PC-9 (cell line): ENCODE measurements around the gene NTNG2. TPM values are rescaled to one million over a fixed set of nuclear protein-coding genes. Genes with fewer than 3 reads are reported as not detected.

Experiments
- BruUV-seq: library from RNA; stranded (reverse); fragments of 400-500 nt; replicated peaks from 2 replicates; lab custom pipeline; 2021; lab: Mats Ljungman, UMichigan
- CTCF ChIA-PET: fragments of 300-600 bp; sonication (Branson Sonifier 250); formaldehyde crosslinking; loops from one replicate; lab custom pipeline; 2022; ENCODE audit warnings: antibody characterized with exemption; lab: Charles Lee
- POLR2A ChIA-PET: fragments of 300-600 bp; sonication (Branson Sonifier 250); formaldehyde crosslinking; loops from one replicate; lab custom pipeline; 2022; ENCODE audit warnings: antibody characterized with exemption; ENCODE audit not compliant: unreplicated experiment; lab: Charles Lee
- DNase-seq, 2 experiments: peaks; one replicate each; pipeline versions ENCODE4 v3.0.0 to v3.0.0-alpha.2; 2015 to 2022; ENCODE audit warnings: mixed read lengths in 1 of 2
- H2AFZ ChIP-seq: fragments of 200-600 bp; sonication (generic); 2 replicates; pipeline ENCODE4 v1.8.1; 2017; ENCODE audit warnings: antibody characterized with exemption
- H3F3A ChIP-seq: fragments of 200-600 bp; sonication (generic); 2 replicates; pipeline ENCODE4 v1.8.1; 2017; ENCODE audit warnings: antibody characterized with exemption, mild to moderate bottlenecking, low read depth; ENCODE audit not compliant: insufficient read depth
- H3K27ac ChIP-seq: fragments of 200-600 bp; sonication (generic); 2 replicates; pipeline ENCODE4 v1.6.1; 2016; ENCODE audit warnings: mixed run types
- H3K27me3 ChIP-seq: fragments of 200-600 bp; sonication (generic); 2 replicates; pipeline ENCODE4 v1.6.1; 2016; ENCODE audit warnings: low read depth, mixed run types; ENCODE audit not compliant: insufficient read depth
- H3K36me3 ChIP-seq: fragments of 200-600 bp; sonication (generic); 2 replicates; pipeline ENCODE4 v1.6.1; 2016; ENCODE audit warnings: low read depth, mixed run types
- H3K4me1 ChIP-seq: fragments of 200-600 bp; sonication (generic); replicated peaks from 2 replicates; pipeline ENCODE4 v1.6.1; 2016; ENCODE audit warnings: mixed run types; ENCODE audit not compliant: insufficient read depth
- H3K4me2 ChIP-seq: fragments of 200-600 bp; sonication (generic); 2 replicates; pipeline ENCODE4 v1.6.1; 2017; ENCODE audit warnings: mixed run types
- H3K4me3 ChIP-seq: fragments of 200-600 bp; sonication (generic); 2 replicates; pipeline ENCODE4 v1.6.1; 2016; ENCODE audit warnings: mixed run types
- H3K79me2 ChIP-seq: fragments of 200-600 bp; sonication (generic); 2 replicates; pipeline ENCODE4 v1.6.1; 2017; ENCODE audit warnings: low read depth, mixed run types
- H3K9me2 ChIP-seq: fragments of 200-600 bp; sonication (generic); 2 replicates; pipeline ENCODE4 v1.8.1; 2017; ENCODE audit warnings: mild to moderate bottlenecking; ENCODE audit not compliant: insufficient read depth
- H3K9me3 ChIP-seq: fragments of 200-600 bp; sonication (generic); 2 replicates; pipeline ENCODE4 v1.8.1; 2016; ENCODE audit warnings: low read depth; ENCODE audit not compliant: insufficient read depth
- H4K20me1 ChIP-seq: fragments of 200-600 bp; sonication (generic); 2 replicates; pipeline ENCODE4 v1.8.1; 2017; ENCODE audit not compliant: insufficient read depth
- CTCF ChIP-seq: fragments of 200-600 bp; sonication (generic); conservative IDR thresholded peaks from 2 replicates; pipeline ENCODE4 v1.6.1; 2017; ENCODE audit warnings: mixed run types, antibody characterized with exemption, mild to moderate bottlenecking, moderate library complexity
- EZH2 ChIP-seq: fragments of 200-600 bp; sonication (generic); IDR thresholded peaks from 2 replicates; pipeline ENCODE4 v1.8.0; 2017; ENCODE audit warnings: antibody characterized with exemption, low read depth
- intact Hi-C: fragments of 100-400 bp; cut with micrococcal nuclease; formaldehyde crosslinking; loops from one replicate; pipeline ENCODE4 v1.10.0; 2022; ENCODE audit not compliant: unreplicated experiment
- total RNA-seq: library from RNA; stranded (reverse); gene quantifications from 2 replicates; pipeline ENCODE4 v1.2.3, GENCODE V29; 2021

Gene NTNG2
- total RNA-seq, 1 experiment from 2014 or later: not detected

DNA sequence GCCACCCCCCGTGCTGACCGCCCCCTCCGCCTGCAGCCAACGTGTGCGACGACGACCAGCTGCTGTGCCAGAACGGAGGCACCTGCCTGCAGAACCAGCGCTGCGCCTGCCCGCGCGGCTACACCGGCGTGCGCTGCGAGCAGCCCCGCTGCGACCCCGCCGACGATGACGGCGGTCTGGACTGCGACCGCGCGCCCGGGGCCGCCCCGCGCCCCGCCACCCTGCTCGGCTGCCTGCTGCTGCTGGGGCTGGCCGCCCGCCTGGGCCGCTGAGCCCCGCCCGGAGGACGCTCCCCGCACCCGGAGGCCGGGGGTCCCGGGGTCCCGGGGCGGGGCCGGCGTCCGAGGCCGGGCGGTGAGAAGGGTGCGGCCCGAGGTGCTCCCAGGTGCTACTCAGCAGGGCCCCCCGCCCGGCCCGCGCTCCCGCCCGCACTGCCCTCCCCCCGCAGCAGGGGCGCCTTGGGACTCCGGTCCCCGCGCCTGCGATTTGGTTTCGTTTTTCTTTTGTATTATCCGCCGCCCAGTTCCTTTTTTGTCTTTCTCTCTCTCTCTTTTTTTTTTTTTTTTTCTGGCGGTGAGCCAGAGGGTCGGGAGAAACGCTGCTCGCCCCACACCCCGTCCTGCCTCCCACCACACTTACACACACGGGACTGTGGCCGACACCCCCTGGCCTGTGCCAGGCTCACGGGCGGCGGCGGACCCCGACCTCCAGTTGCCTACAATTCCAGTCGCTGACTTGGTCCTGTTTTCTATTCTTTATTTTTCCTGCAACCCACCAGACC is 80.2 kb downstream of the NTNG2 start:
- peaks cover 32% of the 10 kb centered on the region for H3K27me3 ChIP-seq
- CTCF ChIA-PET: interaction anchor here (0.7 kb wide), 1 partner anchor 10 kb away, joined by 3 read pairs; no protein-coding TSS in a partner anchor
- intact Hi-C loops: no loop called here

GRCh38 chr9:132242621-132243155 is 80.8 kb downstream of the NTNG2 start:
- Histone ChIP-seq H3K9me3 (no peaks in the 10 kb centered on the region), H3K4me2 (peak overlapping the region; percentile 61), H3K4me3 (no peak overlapping the region; the same call in 1 of the 2 replicates), H3K9me2 (no peaks in the 10 kb centered on the region), H2AFZ (no peak overlapping the region), H3K36me3 (no peaks in the 10 kb centered on the region), H3K4me1 (no peaks in the 10 kb centered on the region), H4K20me1 (no peaks in the 10 kb centered on the region), H3F3A (no peaks in the 10 kb centered on the region), H3K27me3 (peaks cover 27% of the 10 kb centered on the region), H3K27ac (no peak overlapping the region), H3K79me2 (no peaks in the 10 kb centered on the region)
- no peak for TF ChIP-seq CTCF
- no peak for TF ChIP-seq EZH2
- ChIA-PET POLR2A (no interaction called here), CTCF (no interaction called here)
- DNase-seq: no peak
- no TSS peak for BruUV-seq
- intact Hi-C loops: no loop called here

More for the DNA sequence above, 80.2 kb downstream of the NTNG2 start:
- Histone ChIP-seq H3K79me2 (no peaks in the 10 kb centered on the region), H2AFZ (no peak overlapping the region), H3K9me3 (no peaks in the 10 kb centered on the region), H3K4me2 (peak overlapping the region; percentile 61), H3K36me3 (no peaks in the 10 kb centered on the region), H3F3A (no peaks in the 10 kb centered on the region), H3K4me1 (no peaks in the 10 kb centered on the region), H4K20me1 (no peaks in the 10 kb centered on the region), H3K4me3 (peak overlapping the region; percentile 26; the same call in 1 of the 2 replicates), H3K27ac (no peak overlapping the region), H3K9me2 (no peaks in the 10 kb centered on the region)
- no peak for DNase-seq
- TF ChIP-seq EZH2 (no peak), CTCF (no peak)
- POLR2A ChIA-PET: no interaction called here
- BruUV-seq: no TSS peak

DNA sequence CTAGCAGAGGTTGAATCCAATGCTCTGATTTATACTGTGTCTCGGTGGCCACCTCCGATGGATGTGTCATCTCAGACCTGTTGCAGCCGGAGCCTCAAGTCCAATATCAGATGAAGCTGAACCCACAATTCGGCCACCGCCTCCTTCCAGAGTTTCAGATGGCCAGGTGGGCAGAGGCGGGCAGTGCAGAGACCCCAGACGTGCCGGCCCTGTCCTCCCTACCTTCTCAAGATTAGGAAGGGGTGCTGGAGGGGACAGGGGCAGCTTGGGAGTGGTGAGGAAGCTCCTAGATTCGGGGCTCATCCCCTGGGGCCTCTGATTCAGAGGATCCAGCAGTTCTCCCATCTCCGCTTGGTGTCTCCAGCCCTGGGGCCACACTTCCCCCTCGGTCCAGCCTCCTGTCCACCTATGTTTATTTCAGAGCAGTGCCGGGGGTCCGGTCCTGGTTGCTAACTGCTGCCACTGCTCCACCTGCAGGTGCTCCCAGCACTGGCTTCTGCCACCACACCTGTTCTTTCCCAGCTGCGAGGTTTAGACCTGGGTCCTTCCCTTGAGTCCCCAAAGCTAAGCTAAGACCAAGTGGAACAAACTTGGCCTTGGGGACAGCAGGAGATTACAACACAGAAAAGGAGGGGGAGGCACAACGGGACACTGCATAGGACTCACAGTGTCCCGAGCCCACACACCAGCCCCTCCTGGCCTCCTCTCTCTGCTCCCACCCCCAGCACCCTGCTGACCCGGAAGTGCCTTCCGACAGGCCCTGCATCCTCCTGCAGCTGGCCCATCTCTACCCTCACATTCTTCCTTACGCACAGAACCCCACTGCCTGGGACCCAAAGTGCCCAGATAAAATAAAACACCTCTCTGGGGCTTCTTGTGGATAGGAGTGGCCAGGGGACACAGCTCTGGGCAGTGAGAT is 81.6 kb downstream of the NTNG2 start:
- H3K4me1 ChIP-seq: no peaks in the 10 kb centered on the region
- H3F3A ChIP-seq: no peaks in the 10 kb centered on the region
- H3K4me3 ChIP-seq: no peak overlapping the region
- TF ChIP-seq EZH2 (no peak), CTCF (no peak)
- POLR2A ChIA-PET: no interaction called here
- H3K27ac ChIP-seq: no peak overlapping the region
- H4K20me1 ChIP-seq: no peaks in the 10 kb centered on the region
- no peaks in the 10 kb centered on the region for H3K9me2 ChIP-seq
- H3K9me3 ChIP-seq: no peaks in the 10 kb centered on the region
- H3K27me3 ChIP-seq: peaks cover 26% of the 10 kb centered on the region
- CTCF ChIA-PET: no interaction called here
- H3K36me3 ChIP-seq: no peaks in the 10 kb centered on the region
- DNase-seq: no peak
- intact Hi-C loops: no loop called here
- no peaks in the 10 kb centered on the region for H3K79me2 ChIP-seq
- H2AFZ ChIP-seq: no peak overlapping the region
- BruUV-seq: no TSS peak
- H3K4me2 ChIP-seq: no peak overlapping the region
